IMR-90 (cell line): ENCODE data around the gene RAET1G.

Source experiments
- CEBPB ChIP-seq: IDR thresholded peaks from 2 replicates; pipeline ENCODE4 v1.6.1; 2012; ENCODE audit warnings: low read depth, low read length, improper control_type of control experiment
- FOS ChIP-seq: fragments of 150-350 bp; IDR thresholded peaks from 2 replicates; pipeline ENCODE4 v1.6.1; 2016; ENCODE audit warnings: low read depth, low read length
- MAFK ChIP-seq: IDR thresholded peaks from 2 replicates; pipeline ENCODE4 v1.6.1; 2012; ENCODE audit warnings: low read depth, low read length, improper control_type of control experiment
- NFE2L2 ChIP-seq: fragments of 150-350 bp; IDR thresholded peaks from 2 replicates; pipeline ENCODE4 v1.6.1; 2016; ENCODE audit warnings: low read depth, mild to moderate bottlenecking, low read length
- POLR2A ChIP-seq: IDR thresholded peaks from 2 replicates; pipeline ENCODE4 v1.6.1; 2012; ENCODE audit warnings: mild to moderate bottlenecking, low read depth, low read length
- RAD21 ChIP-seq: IDR thresholded peaks from 2 replicates; pipeline ENCODE4 v1.6.1; 2012; ENCODE audit warnings: low read length, improper control_type of control experiment
- TF ChIP-seq, protein P1 (sequence below): conservative IDR thresholded peaks from 2 replicates; pipeline ENCODE4 v1.5.1; 2012; ENCODE audit warnings: mild to moderate bottlenecking, low read depth, low read length, improper control_type of control experiment
- TF ChIP-seq, protein P2 (sequence below): fragments of 150-350 bp; IDR thresholded peaks from 2 replicates; pipeline ENCODE4 v1.6.1; 2016; ENCODE audit warnings: low read depth, mild to moderate bottlenecking, low read length, moderate library complexity, borderline replicate concordance

DNA sequence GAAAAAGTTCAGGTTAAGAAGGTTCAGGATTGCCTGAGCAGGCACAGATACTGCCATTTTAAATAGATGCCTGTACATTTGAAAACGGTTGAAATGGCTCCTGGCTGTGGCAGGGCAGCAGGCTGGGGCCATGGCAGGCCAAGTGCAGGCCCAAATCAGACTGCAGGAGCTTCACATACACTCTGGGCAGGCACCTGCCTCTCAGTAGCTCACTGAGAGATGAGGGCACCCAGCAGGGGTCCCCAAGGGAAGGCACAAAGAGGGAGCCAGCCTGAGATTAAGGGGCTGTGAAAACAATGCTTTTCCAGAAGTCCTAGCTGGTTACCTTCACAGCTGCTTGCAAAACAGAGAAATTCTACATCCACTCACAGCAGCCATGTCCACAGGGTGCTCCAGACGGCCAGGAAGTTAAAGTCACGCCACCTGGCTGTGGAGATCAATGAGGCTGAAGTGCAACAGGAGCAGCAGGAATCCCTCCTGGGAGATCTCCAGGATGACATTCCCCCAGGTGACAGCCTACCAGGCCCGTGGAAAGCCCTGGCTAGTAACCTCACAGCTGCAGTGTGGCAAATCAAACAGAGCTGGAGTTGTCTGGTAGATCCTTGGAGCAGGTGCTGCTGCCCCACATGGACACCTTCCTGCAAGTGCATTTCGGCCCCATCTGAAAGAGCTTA, 18.8 kb downstream of the RAET1G start:
- TF ChIP-seq POLR2A = no peak
- TF ChIP-seq, protein P1, sequence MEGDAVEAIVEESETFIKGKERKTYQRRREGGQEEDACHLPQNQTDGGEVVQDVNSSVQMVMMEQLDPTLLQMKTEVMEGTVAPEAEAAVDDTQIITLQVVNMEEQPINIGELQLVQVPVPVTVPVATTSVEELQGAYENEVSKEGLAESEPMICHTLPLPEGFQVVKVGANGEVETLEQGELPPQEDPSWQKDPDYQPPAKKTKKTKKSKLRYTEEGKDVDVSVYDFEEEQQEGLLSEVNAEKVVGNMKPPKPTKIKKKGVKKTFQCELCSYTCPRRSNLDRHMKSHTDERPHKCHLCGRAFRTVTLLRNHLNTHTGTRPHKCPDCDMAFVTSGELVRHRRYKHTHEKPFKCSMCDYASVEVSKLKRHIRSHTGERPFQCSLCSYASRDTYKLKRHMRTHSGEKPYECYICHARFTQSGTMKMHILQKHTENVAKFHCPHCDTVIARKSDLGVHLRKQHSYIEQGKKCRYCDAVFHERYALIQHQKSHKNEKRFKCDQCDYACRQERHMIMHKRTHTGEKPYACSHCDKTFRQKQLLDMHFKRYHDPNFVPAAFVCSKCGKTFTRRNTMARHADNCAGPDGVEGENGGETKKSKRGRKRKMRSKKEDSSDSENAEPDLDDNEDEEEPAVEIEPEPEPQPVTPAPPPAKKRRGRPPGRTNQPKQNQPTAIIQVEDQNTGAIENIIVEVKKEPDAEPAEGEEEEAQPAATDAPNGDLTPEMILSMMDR = no peak
- no peak for TF ChIP-seq MAFK
- TF ChIP-seq, protein P2, sequence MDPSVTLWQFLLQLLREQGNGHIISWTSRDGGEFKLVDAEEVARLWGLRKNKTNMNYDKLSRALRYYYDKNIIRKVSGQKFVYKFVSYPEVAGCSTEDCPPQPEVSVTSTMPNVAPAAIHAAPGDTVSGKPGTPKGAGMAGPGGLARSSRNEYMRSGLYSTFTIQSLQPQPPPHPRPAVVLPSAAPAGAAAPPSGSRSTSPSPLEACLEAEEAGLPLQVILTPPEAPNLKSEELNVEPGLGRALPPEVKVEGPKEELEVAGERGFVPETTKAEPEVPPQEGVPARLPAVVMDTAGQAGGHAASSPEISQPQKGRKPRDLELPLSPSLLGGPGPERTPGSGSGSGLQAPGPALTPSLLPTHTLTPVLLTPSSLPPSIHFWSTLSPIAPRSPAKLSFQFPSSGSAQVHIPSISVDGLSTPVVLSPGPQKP = no peak
- no peak for TF ChIP-seq NFE2L2
- TF ChIP-seq CEBPB = no peak
- TF ChIP-seq FOS = no peak
- no peak for TF ChIP-seq RAD21
